Measurements from ENCODE around the gene C1orf56.

The C1orf56 gene

GRCh38 chr1:151011154-151011850 is 36.2 kb upstream of the C1orf56 start:
- no peaks in the 10 kb centered on the region for H3K9me3 Mint-ChIP-seq
- no peak for TF ChIP-seq CTCF (IDR thresholded peaks at IDR 0.05; ENCODE audit: unreplicated experiment in 3 of 3)
- peaks cover 4% of the 10 kb centered on the region for H3K36me3 Mint-ChIP-seq (ENCODE audit: low read depth)
- H3K27ac Mint-ChIP-seq, result peak overlapping the region; percentile 55 to 92 (median 75)
- peaks cover 52% of the 10 kb centered on the region for H3K4me1 Mint-ChIP-seq
- peak overlapping the region; percentile 11 to 68 (median 58) for H3K4me3 Mint-ChIP-seq
- no peaks in the 10 kb centered on the region for H3K27me3 Mint-ChIP-seq (ENCODE audit: low read depth)

- Mint-ChIP-seq H3K4me1 (peaks cover 37% of the 10 kb centered on the region), H3K36me3 (ENCODE audit: low read depth) (peaks cover 5% of the 10 kb centered on the region), H3K4me3 (peak overlapping the region; percentile 9 to 61 (median 24)), H3K9me3 (no peaks in the 10 kb centered on the region), H3K27me3 (ENCODE audit: low read depth) (no peaks in the 10 kb centered on the region), H3K27ac (peak overlapping the region; percentile 86 to 95 (median 92))
- no peak for TF ChIP-seq CTCF (IDR thresholded peaks at IDR 0.05; ENCODE audit: unreplicated experiment in 3 of 3)
These were observed 34.7 kb upstream of the C1orf56 start for GRCh38 chr1:151012684-151013471.

GRCh38 chr1:151013518-151013917 is 34.0 kb upstream of the C1orf56 start:
- H3K27ac Mint-ChIP-seq, result peak overlapping the region; percentile 86 to 95 (median 92)
- H3K4me3 Mint-ChIP-seq, result peak overlapping the region; percentile 9 to 61 (median 24)
- no peaks in the 10 kb centered on the region for H3K9me3 Mint-ChIP-seq
- H3K27me3 Mint-ChIP-seq (ENCODE audit: low read depth), result no peaks in the 10 kb centered on the region
- peaks cover 12% of the 10 kb centered on the region for H3K36me3 Mint-ChIP-seq (ENCODE audit: low read depth)
- H3K4me1 Mint-ChIP-seq, result peaks cover 35% of the 10 kb centered on the region
- peak in 1 of 3 experiments; percentile 15 for TF ChIP-seq CTCF (IDR thresholded peaks at IDR 0.05; ENCODE audit: unreplicated experiment in 3 of 3)

- no peaks in the 10 kb centered on the region for H3K27me3 Mint-ChIP-seq (ENCODE audit: low read depth)
These were observed 22.9 kb upstream of the C1orf56 start for GRCh38 chr1:151024540-151025146.

GRCh38 chr1:151026460-151026859 is 21.1 kb upstream of the C1orf56 start:
- Mint-ChIP-seq H3K4me1 (peaks cover 14% of the 10 kb centered on the region), H3K27ac (no peak overlapping the region), H3K4me3 (no peak overlapping the region), H3K36me3 (ENCODE audit: low read depth) (peaks cover 54% of the 10 kb centered on the region), H3K27me3 (ENCODE audit: low read depth) (no peaks in the 10 kb centered on the region), H3K9me3 (no peaks in the 10 kb centered on the region)
- no peak for TF ChIP-seq CTCF (IDR thresholded peaks at IDR 0.05; ENCODE audit: unreplicated experiment in 3 of 3)

More at GRCh38 chr1:151024540-151025146, 22.9 kb upstream of the C1orf56 start:
- no peak overlapping the region for H3K4me3 Mint-ChIP-seq
- TF ChIP-seq CTCF (IDR thresholded peaks at IDR 0.05; ENCODE audit: unreplicated experiment in 3 of 3), result peak; percentile 46 to 64 (median 53)
- H3K36me3 Mint-ChIP-seq (ENCODE audit: low read depth), result peaks cover 44% of the 10 kb centered on the region
- H3K27ac Mint-ChIP-seq, result peak overlapping the region; percentile 67 to 84 (median 74)
- H3K9me3 Mint-ChIP-seq, result no peaks in the 10 kb centered on the region
- H3K4me1 Mint-ChIP-seq, result peaks cover 14% of the 10 kb centered on the region
